ENCODE data around the gene OOEP. TPM values are rescaled to one million over a fixed set of nuclear protein-coding genes. Genes with fewer than 3 reads are reported as not detected.

OOEP gene
- total and polyA plus RNA-seq, 2 of the 4 experiments (the other 2 are of a cell fraction), result not detected

GRCh38 chr6:73391675-73392074 lies 22.0 kb upstream of the OOEP start:
- Histone ChIP-seq H3K18ac (ENCODE audit: low read depth, low read length) (no peak overlapping the region), H4K5ac (ENCODE audit: low read depth, low read length) (no peak overlapping the region), H2AK5ac (ENCODE audit: low read depth, low read length) (no peak overlapping the region), H3K56ac (ENCODE audit: extremely low read depth, insufficient read depth, low read length) (no peak overlapping the region), H3K23ac (ENCODE audit: low read depth, low read length) (no peak overlapping the region), H4K91ac (ENCODE audit: insufficient read depth, low read depth, low read length) (no peak overlapping the region), H3K9me1 (ENCODE audit: insufficient read depth, low read length) (no peaks in the 10 kb centered on the region), H4K8ac (ENCODE audit: low read depth in 2 of 2, low read length in 2 of 2) (no peak overlapping the region), H3K27ac (ENCODE audit: insufficient read depth, low read length) (no peak overlapping the region), H3K4me1 (ENCODE audit: control insufficient read depth, insufficient read depth, low read length) (no peaks in the 10 kb centered on the region), H3K4ac (ENCODE audit: low read depth, low read length) (no peak overlapping the region), H3K4me2 (ENCODE audit: low read depth, low read length) (no peak overlapping the region), H2BK20ac (ENCODE audit: low read depth, low read length) (no peak overlapping the region), H2BK15ac (ENCODE audit: low read depth, low read length) (no peak overlapping the region), H2BK120ac (ENCODE audit: low read depth, low read length) (no peak overlapping the region), H3K27me3 (ENCODE audit: control insufficient read depth, insufficient read depth, low read length) (no peaks in the 10 kb centered on the region), H3K14ac (replicated peaks; ENCODE audit: low read depth, low read length) (no peak overlapping the region), H3K36me3 (ENCODE audit: control insufficient read depth, insufficient read depth, low read length) (no peaks in the 10 kb centered on the region), H4K20me1 (ENCODE audit: insufficient read depth, low read length) (no peaks in the 10 kb centered on the region), H2AK9ac (replicated peaks; ENCODE audit: low read depth, low read length, poor library complexity) (no peak overlapping the region), H3K9ac (ENCODE audit: low read depth, low read length) (no peak overlapping the region), H3K4me3 (ENCODE audit: insufficient read depth, low read depth, low read length) (no peak overlapping the region), H2BK5ac (ENCODE audit: low read depth, low read length, poor library complexity, severe bottlenecking) (no peak overlapping the region), H3K9me3 (ENCODE audit: control insufficient read depth, insufficient read depth, low read length) (no peaks in the 10 kb centered on the region), H3K79me1 (ENCODE audit: low read depth in 1 of 2, low read length in 2 of 2) (no peaks in the 10 kb centered on the region), H2AFZ (replicated peaks; ENCODE audit: low read length, poor library complexity) (no peak overlapping the region)
- BruUV-seq (replicated peaks), result no TSS peak
- CTCF ChIA-PET, result no interaction called here
- no peak for TF ChIP-seq SMC3 (IDR thresholded peaks at IDR 0.05; ENCODE audit: low read depth, low read length)
- TF ChIP-seq CTCF (conservative IDR thresholded peaks at IDR 0.05; ENCODE audit: low read depth, low read length), result no peak
- no peak for TF ChIP-seq MAZ (IDR thresholded peaks at IDR 0.05; ENCODE audit: borderline replicate concordance, low read depth, low read length)
- TF ChIP-seq POLR2A (IDR thresholded peaks at IDR 0.05; ENCODE audit: low read depth, low read length), result no peak
- TF ChIP-seq NFE2L2 (IDR thresholded peaks at IDR 0.05; ENCODE audit: low read depth, low read length), result no peak
- TF ChIP-seq CEBPB (IDR thresholded peaks at IDR 0.05; ENCODE audit: low read depth, low read length), result no peak
- no peak for TF ChIP-seq RAD21 (IDR thresholded peaks at IDR 0.05; ENCODE audit: low read length)
- TF ChIP-seq BHLHE40 (IDR thresholded peaks at IDR 0.05; ENCODE audit: low read depth, low read length), result no peak
- no peak for TF ChIP-seq CHD1 (IDR thresholded peaks at IDR 0.05; ENCODE audit: low read depth, low read length)
- no peak for TF ChIP-seq USF2 (IDR thresholded peaks at IDR 0.05; ENCODE audit: low read depth, low read length)
- TF ChIP-seq MXI1 (IDR thresholded peaks at IDR 0.05; ENCODE audit: borderline replicate concordance, low read depth, low read length), result no peak
- TF ChIP-seq ELK1 (IDR thresholded peaks at IDR 0.05; ENCODE audit: borderline replicate concordance, low read depth, low read length), result no peak
- TF ChIP-seq FOS (IDR thresholded peaks at IDR 0.05; ENCODE audit: low read depth, low read length), result no peak
- TF ChIP-seq MAFK (IDR thresholded peaks at IDR 0.05; ENCODE audit: low read depth, low read length), result no peak
- no peak for TF ChIP-seq RFX5 (IDR thresholded peaks at IDR 0.05; ENCODE audit: low read depth, low read length)
- TF ChIP-seq RCOR1 (IDR thresholded peaks at IDR 0.05; ENCODE audit: insufficient replicate concordance, low read length), result no peak
- POLR2A ChIA-PET (ENCODE audit: unreplicated experiment), result no interaction called here
- in situ Hi-C loops (cut with MboI; ENCODE audit: low sequenced_read_pairs), result no loop called here
- DNase-seq (no peak), ATAC-seq (ENCODE audit: low read depth) (no peak)
- dilution Hi-C loops (cut with HindIII; ENCODE audit: low sequenced_read_pairs, unreplicated experiment), result no loop called here
- WGBS, 2 experiments (ENCODE audit: extremely low coverage in 2 of 2, insufficient read length in 1 of 2), result no CpG with 5 or more reads among the region's 2 CpGs
- intact Hi-C loops (cut with micrococcal nuclease), result no loop called here
